ENCODE data around the gene TMEM178A. TPM values are rescaled to one million over a fixed set of nuclear protein-coding genes. Genes with fewer than 3 reads are reported as not detected.
"Not testable (repeated sequence)": the region's sequence is repeated elsewhere in the genome, so short reads cannot be mapped to it uniquely, and the experiment has no call there.

The TMEM178A gene
- polyA plus RNA-seq, 3 donors, result 0.29 to 1.5 (median 0.62) TPM

- no peak overlapping the region for H3K27ac ChIP-seq (ENCODE audit: low read depth, low read length)
- WGBS, 3 donors, result 67 to 75% (median 74%) methylated on average over 9 of the region's 9 CpGs
Observed at GRCh38 chr2:39723946-39724827, 58.5 kb downstream of the TMEM178A start.

DNA sequence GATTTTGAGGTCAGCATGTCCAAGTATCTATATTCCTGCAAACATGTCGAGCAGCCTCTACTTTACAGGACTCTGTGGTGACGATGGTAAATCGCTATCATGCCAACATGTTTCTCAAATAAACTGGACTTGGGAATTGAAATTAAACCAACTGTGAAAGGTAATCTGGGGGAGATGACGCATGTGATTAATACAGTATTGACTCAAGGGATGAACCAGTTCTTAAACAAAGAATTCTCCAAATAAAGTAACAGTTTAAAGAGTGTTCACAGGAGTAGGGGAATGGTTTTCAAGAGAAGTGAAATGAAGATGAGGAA is 59.1 kb downstream of the TMEM178A start:
- no peak overlapping the region for H3K27ac ChIP-seq (ENCODE audit: low read depth, low read length)
- 84 to 94% (median 90%) methylated on average over 4 of the region's 4 CpGs for WGBS, 3 donors

DNA sequence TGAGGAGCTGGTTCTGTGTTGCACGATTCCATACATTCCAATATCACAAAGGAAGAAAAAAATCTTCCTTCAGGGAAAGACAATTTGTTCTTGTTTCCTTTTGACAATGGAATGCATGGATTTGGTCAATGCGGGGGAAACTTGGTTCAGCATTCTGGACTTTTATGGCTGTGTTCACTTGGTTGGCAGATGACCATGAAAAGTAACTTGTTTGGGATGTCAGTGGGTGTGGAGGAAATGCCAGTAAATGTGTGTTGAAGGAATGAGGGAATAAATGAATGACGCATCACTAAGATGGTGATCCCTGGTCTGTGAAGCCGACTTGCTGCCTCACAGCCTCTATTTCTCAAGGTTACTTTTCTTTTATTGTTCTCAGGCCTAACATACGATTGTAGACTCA is 59.7 kb downstream of the TMEM178A start:
- H3K27ac ChIP-seq (ENCODE audit: low read depth, low read length), result no peak overlapping the region
- WGBS, 3 donors, result 82 to 89% (median 89%) methylated on average over 5 of the region's 5 CpGs

- 40 to 76% (median 49%) methylated on average over 4 of the region's 4 CpGs for WGBS, 3 donors
- H3K27ac ChIP-seq (ENCODE audit: low read depth, low read length), result not testable (repeated sequence)
Observed at GRCh38 chr2:39728085-39728484, 62.4 kb downstream of the TMEM178A start.

GRCh38 chr2:39728941-39729351 is 63.2 kb downstream of the TMEM178A start:
- WGBS, 3 donors, result 59 to 65% (median 64%) methylated on average over 5 of the region's 5 CpGs
- no peak overlapping the region for H3K27ac ChIP-seq (ENCODE audit: low read depth, low read length)

- 88 to 93% (median 88%) methylated on average over 5 of the region's 5 CpGs for WGBS, 3 donors
- no peak overlapping the region for H3K27ac ChIP-seq (ENCODE audit: low read depth, low read length)
Observed at GRCh38 chr2:39730276-39730675, 64.6 kb downstream of the TMEM178A start.

- H3K27ac ChIP-seq (ENCODE audit: low read depth, low read length), result no peak overlapping the region
- WGBS, 3 donors, result 86 to 93% (median 92%) methylated on average over 2 of the region's 2 CpGs
Observed at GRCh38 chr2:39730685-39731302, 65.1 kb downstream of the TMEM178A start.

DNA sequence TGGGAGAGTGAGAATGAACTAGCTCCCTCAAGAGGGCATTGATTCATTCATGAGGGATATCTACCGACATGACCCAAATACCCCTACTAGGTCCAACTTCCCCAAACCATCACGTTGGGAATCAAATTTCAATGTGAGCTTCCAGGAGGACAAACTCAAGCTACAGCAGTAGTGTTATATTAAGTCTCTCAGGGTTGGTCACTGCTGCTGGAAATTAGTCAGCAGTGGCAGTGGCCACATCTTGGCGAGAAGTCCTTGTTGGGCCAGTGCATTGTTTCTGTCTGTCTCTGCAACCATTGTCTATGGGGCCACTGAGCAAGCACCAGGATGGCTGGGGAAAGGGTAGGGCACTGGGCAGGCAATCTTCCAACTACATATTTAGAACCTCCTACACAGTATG is 65.8 kb downstream of the TMEM178A start:
- WGBS, 3 donors, result 85 to 91% (median 86%) methylated on average over 3 of the region's 3 CpGs
- H3K27ac ChIP-seq (ENCODE audit: low read depth, low read length), result no peak overlapping the region

DNA sequence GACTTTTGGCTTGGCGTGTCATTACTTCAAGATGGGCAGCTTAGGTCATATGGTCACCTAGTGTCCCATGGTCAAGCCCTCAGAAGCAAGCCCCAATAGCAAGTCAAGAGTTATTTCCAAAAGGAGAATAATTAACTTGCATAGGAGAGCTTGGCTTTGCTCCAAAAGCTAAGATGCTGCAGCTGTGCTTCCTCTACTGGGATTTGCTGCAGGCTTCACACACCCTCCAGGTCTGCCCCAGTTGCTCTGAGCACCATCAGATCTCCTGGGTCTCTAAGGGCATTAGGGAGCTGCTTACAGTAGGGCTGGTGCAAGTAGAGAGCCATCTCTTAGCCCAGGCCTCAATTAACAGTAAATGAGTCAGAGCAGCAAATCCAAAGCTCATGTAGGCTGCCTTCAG is 66.8 kb downstream of the TMEM178A start:
- no peak overlapping the region for H3K27ac ChIP-seq (ENCODE audit: low read depth, low read length)
- 79 to 100% (median 98%) methylated on average over 1 of the region's 1 CpG for WGBS, 3 donors

GRCh38 chr2:39733070-39733674 is 67.5 kb downstream of the TMEM178A start:
- no peak overlapping the region for H3K27ac ChIP-seq (ENCODE audit: low read depth, low read length)
- WGBS, 3 donors, result 86 to 98% (median 91%) methylated on average over 10 of the region's 10 CpGs

DNA sequence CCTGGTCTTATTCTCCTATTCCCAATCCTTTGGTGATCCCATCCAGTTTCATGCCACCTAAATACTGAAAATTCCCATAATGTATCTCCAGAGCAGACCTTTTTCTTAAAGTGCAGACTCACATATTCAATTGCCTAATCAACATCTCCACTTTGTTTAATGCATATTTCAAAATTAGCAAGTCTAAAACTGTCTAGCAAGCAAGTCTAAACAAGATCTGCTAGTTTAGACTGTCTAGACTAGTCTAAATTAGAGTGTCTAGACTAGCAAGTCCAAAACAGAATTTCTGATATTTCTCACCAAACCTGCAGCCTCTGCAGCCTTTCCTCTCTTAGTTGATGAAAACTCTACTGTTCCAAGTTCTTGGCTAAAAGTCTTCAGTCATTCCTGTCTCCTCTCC is 68.7 kb downstream of the TMEM178A start:
- no peak overlapping the region for H3K27ac ChIP-seq (ENCODE audit: low read depth, low read length)

DNA sequence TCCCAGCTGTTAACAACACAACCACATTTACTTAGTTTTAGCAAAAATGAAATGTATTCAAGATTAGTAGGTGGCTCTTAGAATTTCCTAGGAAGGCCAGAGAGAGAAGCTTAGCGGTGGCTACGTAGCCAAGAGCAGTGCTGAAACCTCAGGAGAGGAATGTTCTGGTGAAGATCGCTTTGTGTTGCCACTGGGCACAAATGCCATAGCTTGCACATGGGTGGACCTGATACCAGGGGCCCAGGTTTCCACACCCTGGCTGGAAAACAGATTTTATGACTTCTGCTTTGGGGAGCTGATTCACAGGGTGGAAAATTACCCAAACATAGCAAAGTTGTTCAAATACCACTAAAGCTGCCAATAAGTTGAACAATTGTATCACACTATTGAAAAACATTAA is 69.9 kb downstream of the TMEM178A start:
- WGBS, 3 donors, result 99 to 100% (median 100%) methylated on average over 3 of the region's 3 CpGs
- no peak overlapping the region for H3K27ac ChIP-seq (ENCODE audit: low read depth, low read length)

DNA sequence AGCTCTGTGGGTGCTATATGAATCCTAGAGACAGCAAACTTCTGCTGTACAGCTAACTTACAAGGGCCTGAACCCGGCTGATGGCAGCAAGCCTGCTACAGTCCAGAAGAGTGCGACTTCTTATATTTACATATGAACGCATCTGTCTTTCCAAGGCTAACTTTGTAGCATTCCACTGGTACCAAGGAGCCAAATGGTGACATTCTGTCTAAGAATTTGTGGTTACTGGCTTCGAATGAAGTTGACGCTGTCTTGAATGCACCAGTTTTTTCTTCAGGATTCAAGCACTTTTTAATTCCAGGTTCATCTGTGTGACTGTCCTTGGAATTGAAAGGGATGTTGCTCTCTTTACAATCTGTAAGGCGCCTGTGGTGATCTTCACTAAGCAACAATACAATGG is 70.9 kb downstream of the TMEM178A start:
- no peak overlapping the region for H3K27ac ChIP-seq (ENCODE audit: low read depth, low read length)
- WGBS, 3 donors, result 78 to 96% (median 95%) methylated on average over 6 of the region's 6 CpGs

- 81 to 91% (median 83%) methylated on average over 8 of the region's 8 CpGs for WGBS, 3 donors
- H3K27ac ChIP-seq (ENCODE audit: low read depth, low read length), result no peak overlapping the region
Observed at GRCh38 chr2:39737661-39738060, 71.9 kb downstream of the TMEM178A start.

- WGBS, 3 donors, result 90 to 92% (median 92%) methylated on average over 2 of the region's 2 CpGs
- no peak overlapping the region for H3K27ac ChIP-seq (ENCODE audit: low read depth, low read length)
Observed at GRCh38 chr2:39738936-39739335, 73.2 kb downstream of the TMEM178A start.

DNA sequence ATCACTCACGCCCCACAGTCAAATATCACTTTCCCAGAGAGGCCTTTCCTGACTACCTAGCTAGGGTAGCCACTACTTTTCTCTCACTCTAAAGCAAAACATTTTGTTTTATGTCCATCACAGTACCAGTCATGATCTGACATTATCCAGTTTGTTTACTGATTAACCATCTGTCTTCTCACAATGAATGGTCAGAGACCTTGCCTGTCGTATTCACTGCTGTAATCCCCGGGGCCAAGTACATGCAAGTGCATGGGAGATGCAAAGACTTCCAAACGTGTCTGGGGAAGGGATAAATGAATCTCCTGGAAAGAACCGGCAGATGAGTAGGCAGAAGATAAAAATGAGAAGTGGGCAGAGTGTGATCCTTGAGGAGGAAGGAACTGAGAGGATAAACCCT is 73.7 kb downstream of the TMEM178A start:
- WGBS, 3 donors, result 52 to 68% (median 61%) methylated on average over 5 of the region's 5 CpGs
- H3K27ac ChIP-seq (ENCODE audit: low read depth, low read length), result no peak overlapping the region

- H3K27ac ChIP-seq (ENCODE audit: low read depth, low read length), result no peak overlapping the region
- 95 to 99% (median 97%) methylated on average over 1 of the region's 1 CpG for WGBS, 3 donors
Observed at GRCh38 chr2:39741871-39742270, 76.2 kb downstream of the TMEM178A start.

- WGBS, 3 donors, result 29 to 58% (median 48%) methylated on average over 1 of the region's 1 CpG
- no peak overlapping the region for H3K27ac ChIP-seq (ENCODE audit: low read depth, low read length)
Observed at GRCh38 chr2:39743269-39743776, 77.6 kb downstream of the TMEM178A start.

DNA sequence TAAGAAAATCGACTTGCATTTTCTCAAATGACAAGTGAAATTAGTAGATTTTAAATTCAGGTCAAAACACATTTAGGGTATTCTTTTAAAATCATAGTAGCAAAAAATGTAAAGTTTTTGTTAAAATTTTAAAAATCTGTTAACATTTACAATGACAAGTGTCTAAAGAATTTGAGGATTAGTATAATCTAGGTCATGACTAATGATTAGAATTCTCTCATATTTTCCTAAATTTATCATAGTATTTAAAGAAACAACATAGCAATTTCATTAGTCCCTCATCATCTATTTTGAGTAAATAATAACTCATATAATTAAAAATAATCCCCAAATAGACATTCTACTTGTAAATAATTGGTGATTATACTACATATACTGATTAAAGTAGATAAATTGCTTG is 89.7 kb downstream of the TMEM178A start:
- WGBS, 3 donors, result 94 to 95% (median 95%) methylated on average over 1 of the region's 1 CpG
- H3K27ac ChIP-seq (ENCODE audit: low read depth, low read length), result no peak overlapping the region
